KOPT-K1 (cell line): ENCODE measurements around the gene DVL3.

ENCODE experiments used
- H3K27ac ChIP-seq: fragments of 200-600 bp; sonication (generic); 2 replicates; pipeline ENCODE4 v1.5.1; 2016; ENCODE audit warnings: antibody characterized with exemption, mild to moderate bottlenecking, low read depth, low read length; ENCODE audit not compliant: poor library complexity, severe bottlenecking
- H3K36me3 ChIP-seq: fragments of 200-600 bp; sonication (generic); 2 replicates; pipeline ENCODE4 v1.5.1; 2017; ENCODE audit warnings: antibody characterized with exemption, mild to moderate bottlenecking, low read length, moderate library complexity; ENCODE audit not compliant: insufficient read depth
- H3K9me3 ChIP-seq: fragments of 200-600 bp; sonication (generic); 2 replicates; pipeline ENCODE4 v1.5.1; 2017; ENCODE audit warnings: antibody characterized with exemption, low read length, mild to moderate bottlenecking; ENCODE audit not compliant: insufficient read depth, poor library complexity, severe bottlenecking

The DVL3 gene

DNA sequence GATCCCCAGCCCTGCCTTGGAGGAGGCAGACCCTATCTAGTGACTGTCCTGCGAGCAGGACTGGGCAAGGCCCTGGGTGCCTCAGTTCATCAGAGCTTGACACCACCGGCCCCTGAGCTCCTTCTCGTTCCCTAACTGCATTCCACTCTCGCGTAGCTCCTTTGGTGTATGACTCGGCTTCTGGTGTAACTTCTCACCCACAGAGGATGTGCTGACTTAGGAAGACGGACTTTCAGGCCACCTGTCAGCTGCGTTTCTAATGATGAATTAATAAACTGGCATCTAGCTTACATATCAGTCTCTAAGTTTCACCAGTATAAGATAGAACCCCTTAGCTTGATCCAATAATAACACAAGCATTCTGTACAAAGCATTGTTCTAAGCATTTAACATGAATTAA, 48.3 kb downstream of the DVL3 start:
- Histone ChIP-seq H3K9me3 (no peaks in the 10 kb centered on the region), H3K27ac (no peak overlapping the region), H3K36me3 (no peaks in the 10 kb centered on the region)

GRCh38 chr3:184209146-184209923, 54.2 kb downstream of the DVL3 start:
- Histone ChIP-seq H3K27ac (no peak overlapping the region), H3K36me3 (no peaks in the 10 kb centered on the region), H3K9me3 (no peaks in the 10 kb centered on the region)

- no peak overlapping the region for H3K27ac ChIP-seq
- no peaks in the 10 kb centered on the region for H3K9me3 ChIP-seq
- no peaks in the 10 kb centered on the region for H3K36me3 ChIP-seq
Measured at GRCh38 chr3:184211297-184211696, 56.1 kb downstream of the DVL3 start.

DNA sequence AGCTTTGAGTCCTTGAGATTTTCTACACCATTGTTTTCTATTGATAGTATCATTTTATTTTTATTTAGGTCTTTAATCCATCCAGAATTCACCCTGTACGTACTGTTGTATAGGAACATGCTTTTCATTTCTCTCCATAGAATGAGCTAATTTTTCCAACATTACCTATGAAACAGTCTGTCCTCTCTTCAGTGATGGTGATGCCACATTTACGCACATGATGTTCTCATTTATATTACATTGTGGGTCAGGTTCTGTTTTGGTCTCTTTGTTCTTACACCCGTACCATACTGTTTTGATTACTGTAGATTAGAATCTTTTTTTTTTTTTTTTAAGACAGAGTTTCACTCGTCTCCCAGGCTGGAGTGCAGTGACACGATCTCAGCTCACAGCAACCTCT, 56.5 kb downstream of the DVL3 start:
- Histone ChIP-seq H3K27ac (no peak overlapping the region), H3K36me3 (no peaks in the 10 kb centered on the region), H3K9me3 (no peaks in the 10 kb centered on the region)

- Histone ChIP-seq H3K36me3 (no peaks in the 10 kb centered on the region), H3K9me3 (no peaks in the 10 kb centered on the region), H3K27ac (no peak overlapping the region)
Measured at GRCh38 chr3:184218814-184219213, 63.6 kb downstream of the DVL3 start.

DNA sequence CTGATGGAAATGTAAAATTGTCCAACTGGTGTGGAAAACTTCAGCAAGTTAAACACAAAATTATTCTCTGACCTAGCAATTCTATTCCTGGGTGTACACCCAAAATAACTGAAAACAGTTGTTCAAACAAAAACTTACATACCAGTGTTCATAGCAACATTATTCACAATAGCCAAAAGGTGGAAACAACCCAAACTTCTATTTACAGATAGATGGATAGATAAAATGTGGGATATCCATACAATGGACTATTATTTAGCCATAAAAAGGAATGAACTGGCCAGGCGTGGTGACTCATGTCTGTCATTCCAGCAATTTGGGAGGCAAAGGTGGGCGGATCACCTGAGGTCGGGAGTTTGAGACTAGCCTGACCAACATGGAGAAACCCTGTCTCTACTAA, 67.3 kb downstream of the DVL3 start:
- Histone ChIP-seq H3K27ac (no peak overlapping the region), H3K36me3 (no peaks in the 10 kb centered on the region), H3K9me3 (no peaks in the 10 kb centered on the region)
